Measurements from ENCODE around the gene SNRNP35.

Gene SNRNP35

GRCh38 chr12:123433615-123434014 is 24.3 kb upstream of the SNRNP35 start:
- TF ChIP-seq, protein P1, sequence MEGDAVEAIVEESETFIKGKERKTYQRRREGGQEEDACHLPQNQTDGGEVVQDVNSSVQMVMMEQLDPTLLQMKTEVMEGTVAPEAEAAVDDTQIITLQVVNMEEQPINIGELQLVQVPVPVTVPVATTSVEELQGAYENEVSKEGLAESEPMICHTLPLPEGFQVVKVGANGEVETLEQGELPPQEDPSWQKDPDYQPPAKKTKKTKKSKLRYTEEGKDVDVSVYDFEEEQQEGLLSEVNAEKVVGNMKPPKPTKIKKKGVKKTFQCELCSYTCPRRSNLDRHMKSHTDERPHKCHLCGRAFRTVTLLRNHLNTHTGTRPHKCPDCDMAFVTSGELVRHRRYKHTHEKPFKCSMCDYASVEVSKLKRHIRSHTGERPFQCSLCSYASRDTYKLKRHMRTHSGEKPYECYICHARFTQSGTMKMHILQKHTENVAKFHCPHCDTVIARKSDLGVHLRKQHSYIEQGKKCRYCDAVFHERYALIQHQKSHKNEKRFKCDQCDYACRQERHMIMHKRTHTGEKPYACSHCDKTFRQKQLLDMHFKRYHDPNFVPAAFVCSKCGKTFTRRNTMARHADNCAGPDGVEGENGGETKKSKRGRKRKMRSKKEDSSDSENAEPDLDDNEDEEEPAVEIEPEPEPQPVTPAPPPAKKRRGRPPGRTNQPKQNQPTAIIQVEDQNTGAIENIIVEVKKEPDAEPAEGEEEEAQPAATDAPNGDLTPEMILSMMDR (IDR thresholded peaks at IDR 0.05; ENCODE audit: insufficient read depth, low read depth, low read length, missing control alignments), result no peak
- DNase-seq (ENCODE audit: low read depth), result no peak
- no peak overlapping the region for H3K4me3 ChIP-seq (ENCODE audit: low read length)

DNA sequence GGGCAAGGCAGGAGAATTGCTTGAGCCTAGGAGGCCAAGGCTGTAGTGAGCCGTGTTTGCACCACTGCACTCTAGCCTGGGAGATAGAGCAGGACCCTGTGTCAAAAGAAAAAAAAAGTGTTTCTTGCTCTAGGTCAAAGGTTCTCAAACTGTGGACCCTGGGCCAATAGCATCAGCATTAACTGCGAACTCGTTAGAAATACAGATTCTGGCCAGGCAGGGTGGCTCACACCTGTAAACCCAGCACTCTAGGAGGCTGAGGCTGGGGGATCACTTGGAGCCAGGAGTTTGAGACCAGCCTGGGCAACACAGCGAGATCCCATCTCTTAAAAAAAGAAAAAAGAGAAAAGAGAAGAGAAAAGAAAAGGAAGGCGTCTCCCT is 22.3 kb upstream of the SNRNP35 start:
- H3K4me3 ChIP-seq (ENCODE audit: low read length), result peak overlapping the region; percentile 81
- no peak for DNase-seq (ENCODE audit: low read depth)
- TF ChIP-seq, protein P1 (IDR thresholded peaks at IDR 0.05; ENCODE audit: insufficient read depth, low read depth, low read length, missing control alignments), result no peak

- TF ChIP-seq, protein P1 (IDR thresholded peaks at IDR 0.05; ENCODE audit: insufficient read depth, low read depth, low read length, missing control alignments), result no peak
- peak; percentile 87 for DNase-seq (ENCODE audit: low read depth)
Observed at GRCh38 chr12:123436017-123436964, 21.6 kb upstream of the SNRNP35 start, which contains the start of gene RILPL2. Gene RILPL2 (minus strand): TSS chr12:123436684. CDS start chr12:123436420, 264 bp downstream.

DNA sequence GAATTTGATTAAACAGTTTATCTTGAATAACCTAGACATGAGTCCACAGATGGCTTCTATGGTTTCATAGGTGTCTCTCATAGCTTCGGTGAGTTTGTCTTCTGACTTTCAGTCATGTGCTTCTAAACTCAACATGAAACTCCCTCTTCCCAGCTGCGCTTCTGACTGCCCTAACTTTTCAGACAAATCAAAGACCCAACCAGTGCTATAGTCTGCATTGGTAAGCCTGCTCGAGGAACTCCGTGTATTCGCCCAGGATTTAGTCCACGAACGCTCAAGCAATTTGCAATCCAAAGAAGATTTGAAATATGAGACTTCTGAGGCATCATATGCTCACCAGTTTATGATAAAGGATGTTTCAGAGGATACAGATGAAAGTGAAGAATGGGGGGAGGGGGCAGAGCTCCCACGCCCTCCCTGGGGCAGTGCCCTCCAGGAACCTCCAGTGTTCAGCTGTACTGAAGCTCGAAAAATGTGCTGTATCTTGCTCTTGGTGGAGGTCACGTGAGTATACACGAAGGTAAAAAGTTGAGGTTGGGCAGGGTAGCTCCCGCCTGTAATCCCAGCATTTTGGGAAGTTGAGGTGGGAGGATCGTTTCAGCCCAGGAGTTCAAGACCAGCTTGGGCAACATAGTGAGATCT is 16.3 kb upstream of the SNRNP35 start:
- no peak for DNase-seq (ENCODE audit: low read depth)
- no peak overlapping the region for H3K4me3 ChIP-seq (ENCODE audit: low read length)
- TF ChIP-seq, protein P1 (IDR thresholded peaks at IDR 0.05; ENCODE audit: insufficient read depth, low read depth, low read length, missing control alignments), result no peak

More at GRCh38 chr12:123436017-123436964, 21.6 kb upstream of the SNRNP35 start, which contains the start of gene RILPL2:
- peak within 1 kb of the TSS; percentile 81 for H3K4me3 ChIP-seq (ENCODE audit: low read length)

- no peak for DNase-seq (ENCODE audit: low read depth)
- TF ChIP-seq, protein P1 (IDR thresholded peaks at IDR 0.05; ENCODE audit: insufficient read depth, low read depth, low read length, missing control alignments), result no peak
- H3K4me3 ChIP-seq (ENCODE audit: low read length), result no peak overlapping the region
Observed at GRCh38 chr12:123442774-123443173, 15.2 kb upstream of the SNRNP35 start.

GRCh38 chr12:123444092-123445026 is 13.6 kb upstream of the SNRNP35 start:
- H3K4me3 ChIP-seq (ENCODE audit: low read length), result no peak overlapping the region
- DNase-seq (ENCODE audit: low read depth), result peak; percentile 77
- TF ChIP-seq, protein P1 (IDR thresholded peaks at IDR 0.05; ENCODE audit: insufficient read depth, low read depth, low read length, missing control alignments), result no peak

All from epithelial cell of esophagus (primary cell).